ENCODE measurements around the gene RCAN1.

Gene RCAN1

GRCh38 chr21:34612557-34612956, 2.4 kb downstream of the RCAN1 start:
- TF ChIP-seq TCF12 (IDR thresholded peaks at IDR 0.05; ENCODE audit: low read depth): no peak
- no peak for TF ChIP-seq MAX (IDR thresholded peaks at IDR 0.05)
- TF ChIP-seq EP300 (IDR thresholded peaks at IDR 0.05; ENCODE audit: borderline replicate concordance): no peak
- no peak for TF ChIP-seq USF1 (IDR thresholded peaks at IDR 0.05)
- TF ChIP-seq CREB1 (IDR thresholded peaks at IDR 0.05; ENCODE audit: low read depth): no peak
- no peak for TF ChIP-seq NFIC (IDR thresholded peaks at IDR 0.05)
- TF ChIP-seq FOXM1 (IDR thresholded peaks at IDR 0.05; ENCODE audit: borderline replicate concordance, low read depth): no peak
- no peak for TF ChIP-seq CEBPB (IDR thresholded peaks at IDR 0.05)

- TF ChIP-seq USF1 (IDR thresholded peaks at IDR 0.05): no peak
- no peak for TF ChIP-seq MAX (IDR thresholded peaks at IDR 0.05)
- TF ChIP-seq FOXM1 (IDR thresholded peaks at IDR 0.05; ENCODE audit: borderline replicate concordance, low read depth): no peak
- no peak for TF ChIP-seq CEBPB (IDR thresholded peaks at IDR 0.05)
- TF ChIP-seq EGR1 (IDR thresholded peaks at IDR 0.05): no peak
- no peak for TF ChIP-seq TAF1 (IDR thresholded peaks at IDR 0.05; ENCODE audit: low read depth)
Observed at GRCh38 chr21:34612056-34612455, 2.9 kb downstream of the RCAN1 start.

- no peak for TF ChIP-seq FOXM1 (IDR thresholded peaks at IDR 0.05; ENCODE audit: borderline replicate concordance, low read depth)
Observed at GRCh38 chr21:34611528-34611927, 3.4 kb downstream of the RCAN1 start.

- no peak for TF ChIP-seq CREB1 (IDR thresholded peaks at IDR 0.05; ENCODE audit: low read depth)
- TF ChIP-seq MAX (IDR thresholded peaks at IDR 0.05): no peak
- no peak for TF ChIP-seq ZBTB7A (IDR thresholded peaks at IDR 0.05; ENCODE audit: low read depth)
- no peak for TF ChIP-seq REST (IDR thresholded peaks at IDR 0.05; ENCODE audit: low read depth)
- no peak for TF ChIP-seq TEAD4 (IDR thresholded peaks at IDR 0.05)
- no peak for TF ChIP-seq EGR1 (IDR thresholded peaks at IDR 0.05)
- no peak for TF ChIP-seq FOXM1 (IDR thresholded peaks at IDR 0.05; ENCODE audit: borderline replicate concordance, low read depth)
- TF ChIP-seq TCF12 (IDR thresholded peaks at IDR 0.05; ENCODE audit: low read depth): no peak
- no peak for TF ChIP-seq CEBPB (IDR thresholded peaks at IDR 0.05)
- TF ChIP-seq EP300 (IDR thresholded peaks at IDR 0.05; ENCODE audit: borderline replicate concordance): no peak
- no peak for TF ChIP-seq RAD21 (IDR thresholded peaks at IDR 0.05; ENCODE audit: low read depth)
- TF ChIP-seq NFIC (IDR thresholded peaks at IDR 0.05): no peak
Observed at GRCh38 chr21:34609933-34610549, 4.9 kb downstream of the RCAN1 start.

GRCh38 chr21:34609244-34609932, 5.5 kb downstream of the RCAN1 start:
- TF ChIP-seq USF1 (IDR thresholded peaks at IDR 0.05): no peak
- no peak for TF ChIP-seq ZBTB7A (IDR thresholded peaks at IDR 0.05; ENCODE audit: low read depth)
- no peak for TF ChIP-seq CREB1 (IDR thresholded peaks at IDR 0.05; ENCODE audit: low read depth)
- TF ChIP-seq TCF12 (IDR thresholded peaks at IDR 0.05; ENCODE audit: low read depth): no peak
- no peak for TF ChIP-seq MAX (IDR thresholded peaks at IDR 0.05)
- no peak for TF ChIP-seq TEAD4 (IDR thresholded peaks at IDR 0.05)
- no peak for TF ChIP-seq EGR1 (IDR thresholded peaks at IDR 0.05)
- TF ChIP-seq FOXM1 (IDR thresholded peaks at IDR 0.05; ENCODE audit: borderline replicate concordance, low read depth): no peak
- TF ChIP-seq REST (IDR thresholded peaks at IDR 0.05; ENCODE audit: low read depth): no peak
- TF ChIP-seq TAF1 (IDR thresholded peaks at IDR 0.05; ENCODE audit: low read depth): no peak

Data from Ishikawa (cell line).